ENCODE data around the gene RBP5. TPM values are rescaled to one million over a fixed set of nuclear protein-coding genes. Genes with fewer than 3 reads are reported as not detected.

Gene RBP5
- total and polyA plus RNA-seq, 10 of the 15 experiments (the other 5 are each of a cell fraction or from before 2014, with no cell fraction given) = 0.11 to 1.1 (median 0.31) TPM; not detected in 4

GRCh38 chr12:7142809-7143465, 14.2 kb upstream of the RBP5 start (continued):
- TF ChIP-seq STAT1 (conservative IDR thresholded peaks at IDR 0.05) (no peak), EED (IDR thresholded peaks at IDR 0.05; ENCODE audit: low read depth) (no peak), ZBED1 (IDR thresholded peaks at IDR 0.05; ENCODE audit: borderline replicate concordance) (no peak), EP300 (IDR thresholded peaks at IDR 0.05; ENCODE audit: borderline replicate concordance in 1 of 2, control insufficient read depth in 1 of 2, low read depth in 2 of 2, low read length in 2 of 2) (no peak), SP1 (IDR thresholded peaks at IDR 0.05; ENCODE audit: low read depth, low read length) (no peak), MEF2B (IDR thresholded peaks at IDR 0.05; ENCODE audit: partially characterized antibody, poor library complexity, severe bottlenecking) (no peak), IRF5 (IDR thresholded peaks at IDR 0.05; ENCODE audit: borderline replicate concordance) (no peak), NFYB (IDR thresholded peaks at IDR 0.05; ENCODE audit: insufficient read depth, low read depth, low read length) (no peak)

DNA sequence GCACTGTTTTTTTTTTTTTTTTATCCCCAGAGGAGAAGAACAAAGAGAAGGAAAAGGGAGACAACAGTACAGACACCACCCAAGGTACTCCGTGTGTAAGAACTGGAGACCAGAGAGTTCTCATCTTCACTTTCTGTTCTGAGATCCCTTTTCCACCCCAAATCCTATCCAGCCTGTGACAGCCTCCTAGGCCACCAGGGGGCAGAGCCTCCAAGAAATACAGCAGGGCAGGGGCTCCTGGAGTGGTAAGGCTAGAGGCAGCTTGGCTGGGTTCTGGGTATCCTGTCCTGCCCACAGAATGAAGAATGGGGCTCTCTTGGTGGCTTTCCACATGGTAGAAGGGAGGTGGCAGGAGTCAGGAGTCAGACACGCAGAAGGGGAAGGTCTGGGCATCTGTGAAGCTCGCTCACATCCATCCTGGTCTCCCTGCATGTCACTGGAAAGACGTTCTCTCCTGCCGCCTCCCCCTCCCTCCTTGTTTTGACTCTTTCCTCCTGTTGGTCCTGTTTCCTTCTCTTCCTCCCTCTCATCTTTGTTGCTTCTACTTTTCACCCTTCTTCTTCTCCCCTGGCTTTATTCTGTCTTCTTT, 13.5 kb upstream of the RBP5 start:
- peak; percentile 95 for ATAC-seq
- no peak overlapping the region for H3K9ac ChIP-seq (ENCODE audit: control insufficient read depth, insufficient read depth, low read length)
- no peak overlapping the region for H3K4me3 ChIP-seq
- no peaks in the 10 kb centered on the region for H3K27me3 ChIP-seq (replicated peaks in 1 of 2; ENCODE audit: control insufficient read depth in 2 of 2, insufficient read depth in 2 of 2, low read length in 1 of 2)
- no peak overlapping the region for H3K27ac ChIP-seq (ENCODE audit: control insufficient read depth, insufficient read depth)
- no peak overlapping the region for H3K4me2 ChIP-seq (ENCODE audit: control insufficient read depth, insufficient read depth)
- no peak for FAIRE-seq
- intact Hi-C loops (cut with micrococcal nuclease; ENCODE audit: unreplicated experiment) = loop anchor here (2.0 to 5.0 kb wide), 3 partner anchors 47 to 495 kb away; partner anchors contain the start of gene PEX5
- ChIA-PET SMC1A (ENCODE audit: uncharacterized antibody, unreplicated experiment) (interaction anchor here (0.6 kb wide), 1 partner anchor 44 kb away, joined by 3 read pairs; no protein-coding TSS in a partner anchor), RAD21 (ENCODE audit: unreplicated experiment) (no interaction called here), CTCF (interaction anchor here (0.6 to 6.1 kb wide), 10 partner anchors 11 to 324 kb away, joined by 3 to 44 read pairs (median 3); no protein-coding TSS in a partner anchor), POLR2A (interaction anchor here (0.6 kb wide), 1 partner anchor 11 kb away, joined by 3 read pairs; no protein-coding TSS in a partner anchor)
- H3K9me3 ChIP-seq (replicated peaks; ENCODE audit: control insufficient read depth, insufficient read depth, low read length) = no peaks in the 10 kb centered on the region; the same call in 2 of the 3 replicates
- no peak overlapping the region for H2AFZ ChIP-seq (ENCODE audit: control insufficient read depth, low read depth, low read length)
- no peaks in the 10 kb centered on the region; the same call in 1 of the 2 replicates for H4K20me1 ChIP-seq (ENCODE audit: control insufficient read depth, insufficient read depth)
- DNase-seq (ENCODE audit: low read depth, low spot score) = no peak
- no peaks in the 10 kb centered on the region for H3K79me2 ChIP-seq (ENCODE audit: control insufficient read depth, insufficient read depth, low read length)
- no peaks in the 10 kb centered on the region for H3K4me1 ChIP-seq (ENCODE audit: control insufficient read depth, insufficient read depth, low read length)
- peaks cover 0 to 15% of the 10 kb centered on the region in 2 experiments for H3K36me3 ChIP-seq (ENCODE audit: control insufficient read depth in 2 of 2, insufficient read depth in 2 of 2, low read length in 1 of 2)
- in situ Hi-C loops (cut with MboI) = no loop called here
- 76% methylated on average over 3 of the region's 5 CpGs for WGBS (ENCODE audit: insufficient coverage, insufficient replicate concordance, low lambda C conversion rate, missing lambda C conversion rate)
- BruUV-seq (replicated peaks) = no TSS peak
- TF ChIP-seq NR2C2 (IDR thresholded peaks at IDR 0.05; ENCODE audit: borderline replicate concordance, control insufficient read depth, insufficient read length, low read depth) (no peak), ZNF217 (IDR thresholded peaks at IDR 0.05) (no peak), SMC3 (IDR thresholded peaks at IDR 0.05; ENCODE audit: borderline replicate concordance, low read length) (peak; percentile 39; the same call in 1 of the 2 replicates), IRF5 (IDR thresholded peaks at IDR 0.05; ENCODE audit: borderline replicate concordance) (no peak), SP1 (IDR thresholded peaks at IDR 0.05; ENCODE audit: low read depth, low read length) (no peak), MYC (IDR thresholded peaks at IDR 0.05; ENCODE audit: insufficient read depth, insufficient read length, insufficient replicate concordance, low read length, severe bottlenecking) (no peak), ZBED1 (IDR thresholded peaks at IDR 0.05; ENCODE audit: borderline replicate concordance) (no peak), IRF4 (IDR thresholded peaks at IDR 0.05; ENCODE audit: low read depth, low read length) (no peak), NBN (IDR thresholded peaks at IDR 0.05) (no peak), MEF2A (IDR thresholded peaks at IDR 0.05; ENCODE audit: insufficient read depth, low read depth, low read length) (no peak)
- TF ChIP-seq, protein P1, sequence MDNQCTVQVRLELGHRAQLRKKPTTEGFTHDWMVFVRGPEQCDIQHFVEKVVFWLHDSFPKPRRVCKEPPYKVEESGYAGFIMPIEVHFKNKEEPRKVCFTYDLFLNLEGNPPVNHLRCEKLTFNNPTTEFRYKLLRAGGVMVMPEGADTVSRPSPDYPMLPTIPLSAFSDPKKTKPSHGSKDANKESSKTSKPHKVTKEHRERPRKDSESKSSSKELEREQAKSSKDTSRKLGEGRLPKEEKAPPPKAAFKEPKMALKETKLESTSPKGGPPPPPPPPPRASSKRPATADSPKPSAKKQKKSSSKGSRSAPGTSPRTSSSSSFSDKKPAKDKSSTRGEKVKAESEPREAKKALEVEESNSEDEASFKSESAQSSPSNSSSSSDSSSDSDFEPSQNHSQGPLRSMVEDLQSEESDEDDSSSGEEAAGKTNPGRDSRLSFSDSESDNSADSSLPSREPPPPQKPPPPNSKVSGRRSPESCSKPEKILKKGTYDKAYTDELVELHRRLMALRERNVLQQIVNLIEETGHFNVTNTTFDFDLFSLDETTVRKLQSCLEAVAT (IDR thresholded peaks at IDR 0.05) = no peak
